ENCODE results near the gene G3BP1. TPM values are rescaled to one million over a fixed set of nuclear protein-coding genes. Genes with fewer than 3 reads are reported as not detected.
"Not testable (repeated sequence)": the region's sequence is repeated elsewhere in the genome, so short reads cannot be mapped to it uniquely, and the experiment has no call there.

Gene G3BP1
- total RNA-seq, 1 donor from 2014 or later: 105 TPM

DNA sequence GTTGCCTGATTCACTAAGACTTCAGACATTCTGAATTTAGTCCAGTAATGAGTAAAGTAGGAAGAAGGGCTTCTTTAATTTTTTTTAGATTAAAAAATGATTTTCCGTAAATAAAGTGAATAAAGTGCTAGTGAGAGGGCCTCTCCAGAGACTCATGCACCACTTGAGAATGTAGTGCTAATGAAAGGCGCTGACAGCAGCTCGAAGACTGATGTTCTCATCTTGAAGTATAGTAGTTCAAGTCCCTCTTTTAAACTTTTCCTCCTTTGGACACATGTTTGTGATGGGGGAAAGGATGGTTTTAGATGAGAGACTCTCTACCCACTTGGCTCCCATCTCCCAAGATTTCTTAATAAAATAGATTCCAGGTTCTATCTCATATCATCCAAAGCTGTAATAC lies 48.5 kb downstream of the G3BP1 start:
- DNase-seq (no peak), ATAC-seq (ENCODE audit: poor library complexity) (no peak)
- intact Hi-C loops (cut with DNase I): loop anchor here (10.0 kb wide), 1 partner anchor 685 kb away; no protein-coding TSS in a partner anchor

DNA sequence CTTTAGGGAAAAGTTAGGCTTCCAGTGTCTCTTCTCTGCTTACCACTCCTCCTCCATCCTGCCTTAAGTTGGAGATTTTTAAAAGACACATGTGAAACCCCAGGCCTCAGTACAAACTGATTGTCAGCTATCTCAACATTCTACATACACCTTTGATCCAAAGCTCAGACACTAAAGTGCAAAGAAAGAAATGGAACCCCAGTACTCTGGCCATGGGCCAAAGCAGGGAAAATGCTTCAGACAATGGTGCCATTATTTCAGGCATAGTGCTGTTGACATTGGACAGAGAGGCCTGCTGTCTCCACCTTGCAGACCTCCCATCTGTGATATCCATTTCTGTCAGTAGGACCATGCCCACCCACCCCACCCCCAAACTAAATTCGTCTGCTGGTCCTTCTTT lies 49.1 kb downstream of the G3BP1 start:
- no peak for ATAC-seq (ENCODE audit: poor library complexity)
- no peak for DNase-seq
- intact Hi-C loops (cut with DNase I): loop anchor here (10.0 kb wide), 1 partner anchor 684 kb away; no protein-coding TSS in a partner anchor

DNA sequence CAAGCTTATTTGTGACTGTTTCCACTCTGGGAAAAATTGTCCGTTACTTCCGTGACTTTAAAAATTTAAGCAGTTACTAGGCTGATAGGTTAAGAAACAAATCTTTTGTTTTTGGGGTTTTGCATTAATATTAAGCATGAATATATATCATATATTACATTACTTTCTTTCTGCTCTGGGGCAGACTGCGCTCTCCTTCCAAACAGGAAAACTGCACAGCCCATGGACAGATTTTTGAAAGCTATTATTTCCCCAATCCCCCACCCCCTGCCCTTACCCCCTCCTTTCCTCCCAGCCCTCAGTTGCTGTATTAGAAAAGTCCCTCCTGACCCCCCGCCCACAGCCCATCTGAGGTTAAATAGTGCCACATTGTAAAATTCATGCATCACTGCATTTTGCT lies 50.4 kb downstream of the G3BP1 start:
- ATAC-seq (ENCODE audit: poor library complexity) (no peak), DNase-seq (no peak)
- intact Hi-C loops (cut with DNase I): loop anchor here (10.0 kb wide), 1 partner anchor 683 kb away; no protein-coding TSS in a partner anchor

DNA sequence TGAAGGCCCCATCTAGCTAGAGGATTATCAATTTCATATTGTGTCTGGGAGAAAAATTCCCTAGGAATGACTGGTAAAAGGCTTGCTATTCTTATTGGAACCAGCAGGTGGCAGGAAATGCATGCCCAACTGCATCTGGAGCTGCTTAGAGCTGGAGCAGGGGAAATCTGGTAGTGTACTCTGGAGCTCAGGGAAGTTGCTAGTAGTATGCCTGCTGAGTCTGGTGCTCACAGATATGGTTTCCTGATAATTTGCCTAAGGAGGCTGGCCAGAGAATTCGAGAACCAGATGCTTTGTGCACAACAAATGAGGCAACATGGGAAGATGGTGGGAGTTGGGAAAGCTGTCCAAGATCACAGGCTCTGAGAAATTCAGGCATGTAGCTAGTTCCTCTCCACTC lies 53.7 kb downstream of the G3BP1 start:
- no peak for DNase-seq
- intact Hi-C loops (cut with DNase I): loop anchor here (2.0 to 10.0 kb wide), 3 partner anchors 317 to 679 kb away; no protein-coding TSS in a partner anchor
- peak; percentile 87 for ATAC-seq (ENCODE audit: poor library complexity)

DNA sequence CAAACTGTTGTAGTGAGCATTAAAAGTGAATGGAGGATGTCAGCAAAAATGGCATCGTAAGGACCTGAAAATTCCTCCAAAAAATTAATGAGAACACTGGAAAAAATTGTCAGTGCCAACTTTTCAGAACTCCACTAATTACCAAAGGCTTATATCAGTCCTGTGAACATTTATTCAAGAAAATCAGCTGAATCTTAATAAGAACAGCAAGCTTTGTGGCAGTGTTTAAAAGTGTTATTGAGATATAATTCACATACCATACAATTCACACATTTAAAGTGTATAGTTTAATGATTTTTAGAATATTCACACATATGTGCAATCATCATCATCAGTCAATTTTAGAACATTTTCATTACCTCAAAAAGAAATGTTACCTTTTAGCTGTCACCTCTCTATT lies 57.6 kb downstream of the G3BP1 start:
- DNase-seq (no peak), ATAC-seq (ENCODE audit: poor library complexity) (no peak)
- intact Hi-C loops (cut with DNase I): loop anchor here (5.0 to 10.0 kb wide), 2 partner anchors 443 to 675 kb away; no protein-coding TSS in a partner anchor

DNA sequence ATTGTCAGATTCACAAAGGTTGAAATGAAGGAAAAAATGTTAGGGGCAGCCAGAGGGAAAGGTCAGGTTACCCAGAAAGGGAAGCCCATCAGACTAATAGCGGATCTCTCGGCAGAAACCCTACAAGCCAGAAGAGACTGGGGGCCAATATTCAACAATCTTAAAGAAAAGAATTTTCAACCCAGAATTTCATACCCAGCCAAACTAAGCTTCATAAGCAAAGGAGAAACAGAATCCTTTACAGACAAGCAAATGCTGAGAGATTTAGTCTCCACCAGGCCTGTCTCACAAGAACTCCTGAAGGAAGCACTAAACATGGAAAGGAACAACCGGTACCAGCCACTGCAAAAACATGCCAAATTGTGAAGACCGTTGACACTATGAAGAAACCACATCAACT lies 61.1 kb downstream of the G3BP1 start:
- ATAC-seq (ENCODE audit: poor library complexity); intact Hi-C loops (cut with DNase I); DNase-seq: not testable (repeated sequence)

DNA sequence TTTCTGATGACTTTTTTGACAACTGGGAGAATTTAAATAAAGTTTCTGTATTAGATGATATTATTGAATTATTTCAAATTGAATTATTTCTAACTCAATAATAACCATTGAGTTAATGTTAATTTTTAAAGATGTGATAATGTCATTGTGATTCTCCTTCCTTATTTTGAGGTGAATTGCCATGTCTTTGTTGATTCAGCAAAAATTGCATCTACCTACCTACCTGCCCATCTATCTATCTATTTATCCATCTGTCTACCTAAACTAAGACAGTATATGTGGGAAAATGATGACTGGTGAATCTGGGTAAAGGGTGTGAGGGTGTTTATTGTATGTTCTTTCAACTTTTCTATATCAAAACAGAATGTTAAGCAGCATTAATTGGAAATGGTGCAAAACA lies 75.0 kb downstream of the G3BP1 start:
- intact Hi-C loops (cut with DNase I): no loop called here
- DNase-seq: no peak
- no peak for ATAC-seq (ENCODE audit: poor library complexity)

DNA sequence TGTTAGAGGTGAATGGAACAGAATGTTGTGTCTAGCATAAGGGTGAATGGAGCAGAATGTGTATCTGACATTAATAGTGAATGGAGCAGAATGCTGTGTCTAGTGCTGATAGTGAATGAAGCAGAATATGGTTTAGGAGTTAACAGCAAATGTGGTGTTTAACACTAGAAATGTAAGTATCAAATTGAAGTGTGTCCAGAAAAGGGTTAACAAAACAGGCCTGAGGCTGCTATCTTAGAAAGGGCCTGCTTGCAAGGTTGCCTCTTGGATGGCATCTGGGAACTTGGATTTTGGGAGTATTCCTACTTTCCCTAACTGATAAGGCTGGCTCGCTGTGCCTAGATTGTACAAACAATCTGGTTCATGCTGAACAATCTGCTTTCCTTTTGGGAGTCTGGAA lies 76.1 kb downstream of the G3BP1 start:
- no peak for DNase-seq
- intact Hi-C loops (cut with DNase I): no loop called here
- ATAC-seq (ENCODE audit: poor library complexity): no peak

DNA sequence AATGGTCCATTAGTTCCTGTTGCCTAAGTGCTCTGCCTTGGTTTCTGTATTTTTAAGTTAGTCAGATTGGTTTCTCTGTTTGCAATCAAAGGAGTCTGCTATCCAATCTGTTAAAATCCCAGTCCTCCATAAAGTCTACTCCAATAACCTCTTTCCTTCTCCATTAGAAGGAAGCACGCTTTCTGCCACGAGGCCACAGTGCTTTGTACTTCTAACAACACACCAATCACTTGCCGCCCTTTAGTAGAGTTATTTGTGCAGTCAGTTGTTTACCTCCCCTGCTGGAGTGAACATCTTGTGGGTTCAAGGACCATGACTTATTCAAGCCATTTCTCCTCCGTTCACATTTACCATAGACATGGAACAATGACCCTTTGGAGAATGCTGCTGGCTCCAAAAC lies 83.9 kb downstream of the G3BP1 start:
- ATAC-seq (ENCODE audit: poor library complexity) (no peak), DNase-seq (no peak)
- intact Hi-C loops (cut with DNase I): no loop called here

DNA sequence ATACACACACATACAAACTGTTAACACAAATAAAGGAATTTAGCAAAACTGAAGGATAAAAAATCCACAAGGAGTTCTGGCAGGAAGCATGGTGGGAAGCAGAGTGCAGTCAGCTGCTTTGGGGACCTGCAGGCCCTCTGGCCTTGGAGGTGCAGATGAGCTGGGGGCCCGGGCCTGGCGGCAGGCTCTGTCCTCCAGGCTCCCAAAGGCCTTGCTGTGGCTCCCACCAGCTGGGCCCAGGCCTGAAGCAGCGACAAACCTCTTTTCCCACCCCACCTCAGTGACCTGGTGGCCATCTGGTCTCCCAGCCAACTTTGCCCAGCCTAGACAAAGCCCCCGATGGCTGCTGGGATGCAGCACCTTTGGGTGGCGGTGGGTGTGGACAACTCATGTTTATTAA lies 85.1 kb downstream of the G3BP1 start:
- DNase-seq (no peak), ATAC-seq (ENCODE audit: poor library complexity) (no peak)
- intact Hi-C loops (cut with DNase I): no loop called here

DNA sequence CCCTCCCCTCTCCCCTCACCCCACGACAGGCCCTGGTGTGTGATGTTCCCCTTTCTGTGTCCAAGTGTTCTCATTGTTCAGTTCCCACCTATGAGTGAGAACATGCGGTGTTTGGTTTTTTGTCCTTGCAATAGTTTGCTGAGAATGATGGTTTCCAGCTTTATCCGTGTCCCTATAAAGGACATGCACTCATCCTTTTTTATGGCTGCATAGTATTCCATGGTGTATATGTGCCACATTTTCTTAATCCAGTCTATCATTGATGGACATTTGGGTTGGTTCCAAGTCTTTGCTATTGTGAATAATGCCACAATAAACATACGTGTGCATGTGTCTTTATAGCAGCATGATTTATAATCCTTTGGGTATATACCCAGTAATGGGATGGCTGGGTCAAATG lies 89.1 kb downstream of the G3BP1 start:
- DNase-seq; intact Hi-C loops (cut with DNase I); ATAC-seq (ENCODE audit: poor library complexity): not testable (repeated sequence)

Other genes starting within 250 kb of the G3BP1 start
- gene FAT2, start 180.6 kb upstream of the G3BP1 start, total RNA-seq: not detected
- gene SPARC, start 85.0 kb upstream of the G3BP1 start, total RNA-seq: 435 TPM
- gene ATOX1, start 13.3 kb upstream of the G3BP1 start, total RNA-seq: 61.7 TPM
- not detected for gene GLRA1, start 152.9 kb downstream of the G3BP1 start, total RNA-seq